Lower lobe of right lung (tissue), 2 donors: ENCODE results near the gene OR2T8. TPM values are rescaled to one million over a fixed set of nuclear protein-coding genes. Genes with fewer than 3 reads are reported as not detected.

Experiments
- ATAC-seq, 2 donors: fragments of 200-7000 bp; cut with Tn5 transposase; one replicate each; pipeline ENCODE4 v1.9.1; 2020 to 2022; ENCODE audit warnings: mild to moderate bottlenecking in 2 of 2, moderate library complexity in 2 of 2
- DNase-seq: peaks from one replicate; pipeline ENCODE4 v3.0.0-alpha.2; 2020
- H3K27ac ChIP-seq: fragments of 200-600 bp; one replicate; pipeline ENCODE4 v1.8.0; 2022
- H3K27me3 ChIP-seq: fragments of 200-600 bp; one replicate; pipeline ENCODE4 v1.8.0; 2022; ENCODE audit warnings: low read depth
- H3K36me3 ChIP-seq: fragments of 200-600 bp; one replicate; pipeline ENCODE4 v1.8.0; 2022; ENCODE audit warnings: mild to moderate bottlenecking
- H3K4me1 ChIP-seq: fragments of 200-600 bp; one replicate; pipeline ENCODE4 v1.8.0; 2022
- H3K4me3 ChIP-seq: fragments of 200-600 bp; one replicate; pipeline ENCODE4 v1.8.0; 2022; ENCODE audit warnings: mild to moderate bottlenecking
- H3K9me3 ChIP-seq: fragments of 200-600 bp; one replicate; pipeline ENCODE4 v1.8.0; 2022
- intact Hi-C: fragments of 100-400 bp; cut with DNase I; formaldehyde crosslinking; loops from one replicate; pipeline ENCODE4 v1.11.0; 2022
- long read RNA-seq: library from polyadenylated mRNA; unstranded; transcript quantifications from one replicate; pipeline ENCODE4 v2.0.0, GENCODE V29; 2021
- total RNA-seq: library from RNA; stranded (reverse); fragmentation: NEBNext Ultra II Directional; extraction: Animal tissue kit (Norgen Biotek cat#: 25700); gene quantifications from one replicate; pipeline ENCODE4 v1.2.1, GENCODE V29; 2021
- TF ChIP-seq, protein P1 (sequence below): fragments of 200-600 bp; IDR thresholded peaks from one replicate; pipeline ENCODE4 v1.8.0; 2022; ENCODE audit warnings: antibody characterized with exemption, mild to moderate bottlenecking
- donor health status: DM: no; HTN: yes; CAD: no; lungs with severe emphysema.

The OR2T8 gene, protein sequence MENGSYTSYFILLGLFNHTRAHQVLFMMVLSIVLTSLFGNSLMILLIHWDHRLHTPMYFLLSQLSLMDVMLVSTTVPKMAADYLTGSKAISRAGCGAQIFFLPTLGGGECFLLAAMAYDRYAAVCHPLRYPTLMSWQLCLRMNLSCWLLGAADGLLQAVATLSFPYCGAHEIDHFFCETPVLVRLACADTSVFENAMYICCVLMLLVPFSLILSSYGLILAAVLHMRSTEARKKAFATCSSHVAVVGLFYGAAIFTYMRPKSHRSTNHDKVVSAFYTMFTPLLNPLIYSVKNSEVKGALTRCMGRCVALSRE
- total RNA-seq = not detected
- long read RNA-seq = 0 reads

DNA sequence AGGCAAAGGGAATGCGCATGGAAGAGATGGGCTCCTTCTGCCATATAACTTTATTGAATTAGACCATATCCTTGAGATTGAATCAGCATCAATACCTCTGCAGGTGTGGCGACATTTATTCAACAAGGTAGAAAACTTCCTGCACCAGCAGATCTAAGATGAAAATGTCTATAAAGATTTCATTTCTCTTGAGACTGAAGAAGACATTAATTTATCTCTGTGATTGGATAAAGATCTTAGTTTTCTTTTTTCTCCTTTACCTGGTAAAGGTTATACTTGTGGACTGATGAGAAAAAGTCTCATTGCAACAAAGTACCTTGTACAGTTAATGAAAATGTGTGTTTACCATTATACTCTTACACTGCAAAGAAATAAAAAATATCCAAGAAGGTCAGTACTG is at the start of gene OR2T8:
OR2T8 (plus strand) TSS at position 301 of the 400 bp plus-strand sequence. CDS start 766 bp downstream, outside the sequence.
- H3K9me3 ChIP-seq = no peaks in the 10 kb centered on the region
- no peak for ATAC-seq
- H3K36me3 ChIP-seq = no peaks in the 10 kb centered on the region
- no peaks in the 10 kb centered on the region for H3K27me3 ChIP-seq
- intact Hi-C loops = no loop called here
- no peaks in the 10 kb centered on the region for H3K4me1 ChIP-seq
- TF ChIP-seq, protein P1, sequence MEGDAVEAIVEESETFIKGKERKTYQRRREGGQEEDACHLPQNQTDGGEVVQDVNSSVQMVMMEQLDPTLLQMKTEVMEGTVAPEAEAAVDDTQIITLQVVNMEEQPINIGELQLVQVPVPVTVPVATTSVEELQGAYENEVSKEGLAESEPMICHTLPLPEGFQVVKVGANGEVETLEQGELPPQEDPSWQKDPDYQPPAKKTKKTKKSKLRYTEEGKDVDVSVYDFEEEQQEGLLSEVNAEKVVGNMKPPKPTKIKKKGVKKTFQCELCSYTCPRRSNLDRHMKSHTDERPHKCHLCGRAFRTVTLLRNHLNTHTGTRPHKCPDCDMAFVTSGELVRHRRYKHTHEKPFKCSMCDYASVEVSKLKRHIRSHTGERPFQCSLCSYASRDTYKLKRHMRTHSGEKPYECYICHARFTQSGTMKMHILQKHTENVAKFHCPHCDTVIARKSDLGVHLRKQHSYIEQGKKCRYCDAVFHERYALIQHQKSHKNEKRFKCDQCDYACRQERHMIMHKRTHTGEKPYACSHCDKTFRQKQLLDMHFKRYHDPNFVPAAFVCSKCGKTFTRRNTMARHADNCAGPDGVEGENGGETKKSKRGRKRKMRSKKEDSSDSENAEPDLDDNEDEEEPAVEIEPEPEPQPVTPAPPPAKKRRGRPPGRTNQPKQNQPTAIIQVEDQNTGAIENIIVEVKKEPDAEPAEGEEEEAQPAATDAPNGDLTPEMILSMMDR = no peak
- no peak within 1 kb of the TSS for H3K4me3 ChIP-seq
- H3K27ac ChIP-seq = no peak within 1 kb of the TSS
- DNase-seq = no peak

DNA sequence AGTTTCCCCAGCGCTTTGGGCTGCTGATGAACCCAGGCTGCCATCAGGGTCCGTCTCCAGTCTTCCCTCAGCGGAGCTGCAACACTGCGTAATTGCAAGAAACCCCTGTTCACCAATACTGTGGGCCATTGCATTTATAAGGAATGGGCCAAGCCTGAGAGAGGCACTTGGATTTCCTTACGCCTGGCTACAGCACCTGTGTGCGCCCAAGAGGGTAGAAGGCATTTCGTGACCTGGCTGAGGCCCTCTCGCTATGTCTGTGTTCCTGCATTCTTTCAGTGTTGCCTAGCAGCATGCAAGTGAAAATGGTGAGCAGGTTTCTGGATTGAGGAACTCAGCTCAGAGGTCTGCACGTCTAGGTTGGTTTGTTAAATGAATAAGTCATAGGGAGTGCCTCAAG is 36.7 kb upstream of the OR2T8 start:
- H3K4me3 ChIP-seq = no peak overlapping the region
- H3K27me3 ChIP-seq = no peaks in the 10 kb centered on the region
- TF ChIP-seq, protein P1 = no peak
- H3K27ac ChIP-seq = no peak overlapping the region
- no peaks in the 10 kb centered on the region for H3K36me3 ChIP-seq
- intact Hi-C loops = no loop called here
- DNase-seq (no peak), ATAC-seq (no peak)
- H3K9me3 ChIP-seq = no peaks in the 10 kb centered on the region
- no peaks in the 10 kb centered on the region for H3K4me1 ChIP-seq

DNA sequence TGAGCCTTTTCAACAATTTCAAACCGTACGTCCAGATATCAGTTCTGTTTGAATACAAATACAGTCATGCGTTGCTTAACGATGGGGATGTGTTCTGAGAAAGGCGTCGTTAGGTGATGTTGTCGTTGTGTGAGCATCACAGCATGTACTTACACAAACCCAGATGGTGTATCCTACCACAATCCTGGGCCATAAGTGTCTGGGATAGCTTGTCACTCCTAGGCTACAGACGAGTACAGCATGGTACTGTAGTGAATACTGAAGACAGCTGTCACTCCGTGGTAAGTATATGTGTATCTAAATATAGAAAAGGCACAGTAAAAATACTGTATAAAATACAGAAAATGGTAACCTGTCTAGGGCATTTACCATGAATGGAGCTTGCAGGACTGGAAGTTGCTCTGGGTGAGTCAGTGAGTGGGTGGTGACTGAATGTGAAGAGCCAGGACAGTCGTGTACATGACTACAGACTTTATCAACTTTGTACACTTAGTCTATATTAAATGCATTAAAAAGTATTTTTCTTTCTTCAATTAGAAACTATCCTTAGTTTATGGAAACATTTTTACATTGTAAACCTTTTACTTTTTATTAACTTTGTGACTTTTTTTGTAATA is 35.1 kb upstream of the OR2T8 start:
- Histone ChIP-seq H3K4me3 (no peak overlapping the region), H3K27me3 (no peaks in the 10 kb centered on the region), H3K9me3 (no peaks in the 10 kb centered on the region), H3K36me3 (no peaks in the 10 kb centered on the region), H3K4me1 (no peaks in the 10 kb centered on the region), H3K27ac (no peak overlapping the region)
- TF ChIP-seq, protein P1 = no peak
- intact Hi-C loops = no loop called here
- DNase-seq (no peak), ATAC-seq (no peak)

DNA sequence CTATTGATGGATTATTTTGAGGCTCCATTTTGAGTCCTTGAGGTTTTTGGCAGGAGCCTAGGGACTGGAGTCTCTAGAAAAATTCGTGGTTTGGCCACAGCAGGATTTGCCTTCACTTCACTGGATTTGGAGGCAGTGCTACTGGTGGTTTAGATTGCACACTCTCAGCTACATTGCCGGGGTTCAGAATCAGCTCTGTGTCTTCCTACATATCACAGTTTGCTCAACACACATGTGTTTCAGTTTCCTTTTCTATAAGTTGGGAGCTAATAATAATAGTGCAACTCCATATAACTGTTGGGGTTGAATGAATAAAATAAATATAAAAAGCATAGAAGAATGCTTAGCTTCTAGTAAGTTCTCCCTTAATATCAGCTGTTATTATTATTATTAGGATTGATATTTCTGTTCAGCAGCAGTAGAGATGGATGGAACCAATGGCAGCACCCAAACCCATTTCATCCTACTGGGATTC is 24.9 kb upstream of the OR2T8 start, which contains the start of gene OR2W3:
OR2W3 (plus strand) TSS at position 425 of the 475 bp plus-strand sequence; CDS start at position 425, 0 bp downstream.
- TF ChIP-seq, protein P1 = no peak
- no peak within 1 kb of the TSS for H3K27ac ChIP-seq
- no peak for DNase-seq
- ATAC-seq = no peak
- no peaks in the 10 kb centered on the region for H3K9me3 ChIP-seq
- no peak within 1 kb of the TSS for H3K4me3 ChIP-seq
- H3K27me3 ChIP-seq = no peaks in the 10 kb centered on the region
- H3K36me3 ChIP-seq = no peaks in the 10 kb centered on the region
- no peaks in the 10 kb centered on the region for H3K4me1 ChIP-seq
- intact Hi-C loops = no loop called here

DNA sequence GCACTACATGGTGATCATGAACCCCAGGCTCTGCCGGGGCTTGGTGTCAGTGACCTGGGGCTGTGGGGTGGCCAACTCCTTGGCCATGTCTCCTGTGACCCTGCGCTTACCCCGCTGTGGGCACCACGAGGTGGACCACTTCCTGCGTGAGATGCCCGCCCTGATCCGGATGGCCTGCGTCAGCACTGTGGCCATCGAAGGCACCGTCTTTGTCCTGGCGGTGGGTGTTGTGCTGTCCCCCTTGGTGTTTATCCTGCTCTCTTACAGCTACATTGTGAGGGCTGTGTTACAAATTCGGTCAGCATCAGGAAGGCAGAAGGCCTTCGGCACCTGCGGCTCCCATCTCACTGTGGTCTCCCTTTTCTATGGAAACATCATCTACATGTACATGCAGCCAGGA is 24.1 kb upstream of the OR2T8 start:
- Histone ChIP-seq H3K4me3 (no peak overlapping the region), H3K9me3 (no peaks in the 10 kb centered on the region), H3K27me3 (no peaks in the 10 kb centered on the region), H3K36me3 (no peaks in the 10 kb centered on the region), H3K4me1 (no peaks in the 10 kb centered on the region), H3K27ac (no peak overlapping the region)
- intact Hi-C loops = no loop called here
- no peak for ATAC-seq
- TF ChIP-seq, protein P1 = no peak
- no peak for DNase-seq
